ENCODE measurements around the gene CUEDC1. TPM values are rescaled to one million over a fixed set of nuclear protein-coding genes. Genes with fewer than 3 reads are reported as not detected.

The CUEDC1 gene
- total and polyA plus RNA-seq, 2 of the 13 experiments (the other 11 are each of a cell fraction or from before 2014, with no cell fraction given) = 7.4 to 12.9 TPM

GRCh38 chr17:57849874-57850754, 105.1 kb downstream of the CUEDC1 start, which contains the start of gene MRPS23 (continued):
- no peak; the same call in 1 of the 2 replicates for TF ChIP-seq PBX2 (CRISPR knock-in tag; IDR thresholded peaks at IDR 0.05)
- peak; percentile 99 for TF ChIP-seq DNMT1 (CRISPR knock-in tag; IDR thresholded peaks at IDR 0.05)
- TF ChIP-seq FOXA3 (CRISPR knock-in tag; IDR thresholded peaks at IDR 0.05) = peak; percentile 92
- TF ChIP-seq CEBPB (IDR thresholded peaks at IDR 0.05; ENCODE audit: borderline replicate concordance, low read depth, low read length) = no peak
- peak; percentile 73; the same call in 1 of the 2 replicates for TF ChIP-seq RBAK (CRISPR knock-in tag; IDR thresholded peaks at IDR 0.05)
- peak; percentile 95 for TF ChIP-seq HNRNPLL (IDR thresholded peaks at IDR 0.05; ENCODE audit: low read depth, low read length, poor library complexity, severe bottlenecking)
- peak; percentile 100 for TF ChIP-seq GABPB1 (CRISPR knock-in tag; IDR thresholded peaks at IDR 0.05)
- no peak for TF ChIP-seq HMGA1 (CRISPR knock-in tag; conservative IDR thresholded peaks at IDR 0.05)
- peak; percentile 89; the same call in 1 of the 2 replicates for TF ChIP-seq ZNF550 (CRISPR knock-in tag; IDR thresholded peaks at IDR 0.05; ENCODE audit: borderline replicate concordance)
- TF ChIP-seq ZNF431 (CRISPR knock-in tag; IDR thresholded peaks at IDR 0.05; ENCODE audit: borderline replicate concordance, low read depth) = peak; percentile 96
- TF ChIP-seq ZNF318 (CRISPR knock-in tag; IDR thresholded peaks at IDR 0.05) = peak; percentile 96
- no peak; the same call in 1 of the 2 replicates for TF ChIP-seq ZNF3 (CRISPR knock-in tag; IDR thresholded peaks at IDR 0.05)
- TF ChIP-seq ZNF333 (CRISPR knock-in tag; IDR thresholded peaks at IDR 0.05; ENCODE audit: borderline replicate concordance) = peak; percentile 99
- TF ChIP-seq NFATC3 (CRISPR knock-in tag; IDR thresholded peaks at IDR 0.05) = peak; percentile 98
- no peak for TF ChIP-seq PREB (CRISPR knock-in tag; IDR thresholded peaks at IDR 0.05)
- TF ChIP-seq ATM (IDR thresholded peaks at IDR 0.05; ENCODE audit: borderline replicate concordance) = no peak
- TF ChIP-seq KAT8 (CRISPR knock-in tag; IDR thresholded peaks at IDR 0.05) = peak; percentile 100
- peak; percentile 81 for TF ChIP-seq PPARG (CRISPR knock-in tag; conservative IDR thresholded peaks at IDR 0.05)
- peak; percentile 74; the same call in 1 of the 2 replicates for TF ChIP-seq SIX1 (CRISPR knock-in tag; IDR thresholded peaks at IDR 0.05; ENCODE audit: borderline replicate concordance)
- TF ChIP-seq HNRNPUL1 (IDR thresholded peaks at IDR 0.05; ENCODE audit: low read depth, low read length) = no peak

Data from HepG2 (cell line).